HG03045 (cell line): Measurements from ENCODE around the gene HLA-DPA1.
"Not testable (repeated sequence)": the region's sequence is repeated elsewhere in the genome, so short reads cannot be mapped to it uniquely, and the experiment has no call there.

Experiments used
- ATAC-seq: cut with Tn5 transposase; IDR thresholded peaks from one replicate; pipeline ENCODE4 v1.9.1; 2021; ENCODE audit warnings: mild to moderate bottlenecking, moderate library complexity; ENCODE audit not compliant: unreplicated experiment

Gene HLA-DPA1

DNA sequence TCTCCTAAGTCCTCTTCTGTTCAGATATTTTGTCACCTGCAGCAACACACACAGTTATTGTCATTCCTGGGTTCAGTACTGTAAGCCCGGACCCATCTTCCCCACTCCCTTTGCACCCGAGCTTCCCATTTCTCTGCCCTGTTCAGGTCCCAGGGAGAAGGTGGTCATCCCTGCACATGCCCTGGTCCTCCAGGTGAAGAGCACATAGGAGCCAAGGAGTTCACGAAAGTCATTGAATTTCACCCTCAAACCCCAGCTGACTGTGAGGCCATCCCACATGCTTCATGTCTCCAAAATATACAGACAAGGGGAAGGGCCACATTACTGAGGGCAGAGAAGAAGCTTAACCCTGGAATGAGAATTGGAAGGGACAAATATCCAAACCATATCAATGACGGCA lies 8.1 kb downstream of the HLA-DPA1 start:
- ATAC-seq, result no peak

DNA sequence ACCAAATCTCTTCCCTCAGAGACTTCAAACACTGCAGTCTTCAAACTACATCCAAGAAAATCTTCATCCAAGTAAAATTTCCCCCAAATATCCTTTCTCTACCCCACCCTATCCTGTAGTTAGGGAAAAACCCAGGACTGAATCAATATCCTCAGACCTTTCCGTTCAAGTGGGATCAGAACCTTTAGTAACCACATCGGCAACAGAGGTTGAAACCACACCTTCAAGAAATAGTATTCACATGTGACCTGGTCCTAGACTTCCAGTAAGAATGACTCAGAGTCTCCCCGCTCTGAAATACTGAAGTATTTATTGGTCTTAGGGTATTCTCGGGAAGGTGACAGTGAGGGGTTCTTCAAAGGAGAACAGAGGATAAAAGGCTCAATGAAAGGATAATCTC lies 8.7 kb downstream of the HLA-DPA1 start:
- no peak for ATAC-seq

DNA sequence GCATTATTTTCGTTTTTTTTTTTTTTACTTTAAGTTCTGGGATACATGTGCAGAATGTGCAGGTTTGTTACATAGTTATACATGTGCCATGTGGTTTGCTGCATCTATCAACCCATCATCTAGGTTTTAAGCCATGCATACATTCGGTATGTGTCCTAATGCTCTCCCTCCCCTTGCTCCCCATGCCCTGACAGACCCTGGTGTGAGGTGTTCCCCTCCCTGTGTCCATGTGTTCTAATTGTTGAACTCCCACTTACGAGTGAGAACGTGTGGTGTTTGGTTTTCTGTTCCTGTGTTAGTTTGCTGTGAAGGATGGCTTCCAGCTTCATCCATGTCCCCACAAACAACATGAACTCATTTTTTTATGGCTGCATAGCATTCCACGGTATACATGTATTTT lies 10.0 kb downstream of the HLA-DPA1 start:
- ATAC-seq, result not testable (repeated sequence)

DNA sequence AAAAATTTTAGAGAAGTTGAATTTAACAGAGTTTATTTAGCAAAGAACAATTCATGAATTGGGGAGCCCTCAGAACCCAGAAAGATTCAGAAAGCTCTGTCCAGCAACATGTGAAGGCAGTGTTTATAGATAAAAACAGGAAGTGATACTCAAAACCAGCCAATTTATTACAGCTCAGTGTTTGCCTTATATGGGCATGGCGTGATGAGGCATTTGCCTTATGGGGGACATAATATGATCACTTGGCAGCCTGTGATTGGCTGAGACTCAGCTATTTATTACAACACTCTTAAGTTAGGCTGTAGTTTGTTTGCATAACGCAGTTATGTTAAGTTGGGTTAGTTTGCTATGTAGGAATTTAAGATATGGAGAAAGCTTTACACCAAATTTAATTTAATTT lies 11.5 kb downstream of the HLA-DPA1 start:
- ATAC-seq, result no peak

DNA sequence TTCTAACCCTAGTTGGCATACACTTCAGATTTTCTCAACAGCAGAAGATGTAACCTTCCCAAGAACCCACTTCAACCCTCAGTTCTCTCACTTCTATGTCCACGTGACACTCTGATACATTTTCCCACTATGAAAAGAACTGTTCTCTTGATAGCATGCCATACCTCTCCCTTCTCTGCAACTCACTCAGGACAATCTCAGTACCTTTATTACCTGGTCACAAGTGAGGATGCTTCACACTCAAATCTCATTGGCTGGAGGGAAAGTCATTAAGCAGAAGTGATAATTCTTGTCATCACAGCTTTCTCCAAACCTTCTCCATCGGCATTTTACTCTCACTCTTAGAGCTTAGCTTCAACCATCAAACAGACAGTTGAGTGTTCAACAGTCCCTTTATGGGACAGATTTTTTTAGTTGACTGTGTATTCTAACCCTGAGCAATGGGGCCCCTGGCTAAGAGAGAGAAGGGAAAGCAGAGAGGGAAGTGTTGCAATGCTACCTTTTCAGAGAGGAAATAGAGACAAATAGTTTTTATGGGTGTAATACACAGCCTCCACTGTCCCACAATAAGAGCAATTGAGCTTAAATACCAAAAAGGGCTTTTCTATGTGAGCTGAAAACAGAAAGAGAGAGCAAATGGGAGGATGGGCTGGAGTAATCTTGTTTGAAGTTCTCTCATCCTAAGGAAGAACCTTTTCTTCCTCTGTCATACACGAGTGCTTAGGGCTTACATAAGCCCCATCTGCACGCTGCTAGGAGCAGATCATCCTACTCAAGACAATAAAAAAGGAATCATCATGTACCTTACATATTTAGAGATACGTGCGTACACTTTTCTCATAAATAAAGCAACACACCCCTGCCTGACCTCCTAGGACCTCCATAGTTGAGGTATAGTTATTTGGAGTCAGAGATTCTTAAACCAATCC lies 16.0 kb downstream of the HLA-DPA1 start:
- ATAC-seq, result no peak

DNA sequence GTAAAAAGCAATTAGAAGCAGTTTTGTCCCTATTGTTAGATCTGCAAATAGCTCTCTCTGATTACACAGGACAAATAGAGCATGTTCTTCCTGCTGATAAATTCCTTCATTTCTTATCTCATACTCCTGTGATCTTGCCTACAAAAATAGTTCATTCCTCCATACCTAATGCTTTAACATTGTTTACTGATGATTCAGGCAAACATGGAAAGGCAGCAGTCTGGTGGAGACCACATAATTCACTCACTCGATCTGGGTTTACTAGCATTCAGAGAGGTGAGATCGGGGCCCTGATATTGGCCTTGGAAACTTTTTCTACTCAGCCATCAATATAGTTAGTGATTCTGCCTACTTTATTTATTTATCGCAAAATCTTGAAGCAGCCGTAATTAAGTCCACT lies 20.2 kb downstream of the HLA-DPA1 start:
- ATAC-seq, result no peak

DNA sequence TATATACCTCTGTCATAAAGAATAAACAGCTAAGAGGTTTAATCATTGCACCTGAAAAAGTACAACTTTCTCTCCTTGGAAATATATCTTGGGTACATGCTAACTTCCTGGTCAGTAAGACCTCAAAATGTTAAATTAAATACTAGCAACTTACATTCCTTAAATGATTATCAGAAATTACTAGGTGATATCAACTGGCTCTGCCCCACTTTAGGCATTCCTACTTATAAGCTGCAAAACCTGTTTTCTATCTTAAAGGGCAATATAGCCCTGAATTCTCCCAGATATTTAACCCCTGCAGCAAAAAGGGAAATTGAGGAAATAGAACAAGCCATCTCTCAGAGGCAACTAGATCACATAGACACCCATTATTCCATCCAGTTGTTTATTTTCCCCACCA lies 20.8 kb downstream of the HLA-DPA1 start:
- no peak for ATAC-seq

DNA sequence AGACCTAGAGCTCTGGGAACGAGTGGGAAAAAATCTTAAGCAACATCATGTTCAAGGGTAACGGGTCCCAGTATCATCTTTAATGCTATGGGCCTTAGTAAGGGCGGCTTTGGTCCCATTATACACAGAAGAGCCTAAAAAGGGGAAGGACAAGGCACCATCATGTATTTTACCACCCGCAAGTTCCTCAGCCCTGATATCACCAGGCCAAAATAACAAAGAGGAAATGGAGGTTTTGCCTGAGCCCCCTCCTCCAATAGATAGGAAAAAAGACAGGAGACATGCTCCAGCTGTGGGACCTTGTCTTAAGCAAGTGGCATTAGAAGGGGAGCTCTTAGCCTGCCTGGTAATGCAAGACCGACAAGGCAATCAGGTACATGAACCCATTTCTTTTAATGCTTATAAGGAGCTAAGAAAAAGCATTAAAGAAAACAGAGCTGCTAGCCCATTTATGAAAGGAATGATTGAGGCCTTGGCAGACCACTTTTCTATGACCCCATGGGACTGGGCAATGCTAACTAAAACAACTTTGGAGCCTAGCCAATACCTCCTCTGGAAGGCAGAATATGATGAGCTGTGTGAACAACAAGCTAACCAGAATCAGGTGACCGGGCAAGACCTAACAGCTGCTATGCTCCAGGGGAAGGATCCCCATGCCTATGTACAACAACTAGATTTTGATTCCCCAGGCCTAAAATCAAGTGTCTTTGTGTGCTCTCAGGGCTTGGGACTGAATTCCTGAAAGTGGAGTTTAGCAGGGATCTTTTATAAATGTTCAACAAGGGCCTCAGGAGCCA lies 23.2 kb downstream of the HLA-DPA1 start:
- ATAC-seq, result no peak

DNA sequence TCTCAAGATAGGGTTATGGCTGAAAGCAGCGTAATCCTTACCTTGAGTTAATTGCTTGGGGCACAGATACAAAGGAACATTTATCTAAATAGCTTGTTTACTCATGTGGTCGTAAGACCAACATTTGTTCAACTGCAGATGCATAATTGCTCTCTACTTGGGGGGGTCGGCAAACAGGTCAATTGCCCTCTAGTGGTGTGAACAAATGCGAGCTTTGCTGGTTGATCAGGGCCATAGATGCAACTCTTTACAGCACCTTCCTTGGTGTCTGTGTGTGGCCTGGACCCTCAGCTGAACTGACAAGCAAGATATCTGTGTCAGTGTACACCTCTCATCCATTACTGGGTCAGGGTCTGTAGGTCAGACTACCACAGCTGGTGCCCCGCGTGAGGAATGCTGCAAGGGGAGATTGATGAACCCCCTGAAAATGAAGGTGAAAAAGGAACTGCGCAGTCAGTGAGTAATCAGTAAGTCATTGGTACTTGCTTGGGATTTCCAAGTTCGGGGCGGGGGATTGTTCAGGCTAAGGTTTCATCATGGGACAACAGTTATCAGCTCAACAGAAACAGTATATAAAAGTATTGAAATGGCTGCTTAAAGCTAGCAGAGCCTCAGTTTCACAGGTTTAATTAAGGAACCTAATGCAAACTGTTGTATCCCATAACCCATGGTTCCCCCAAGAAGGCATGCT lies 24.0 kb downstream of the HLA-DPA1 start:
- ATAC-seq, result no peak

DNA sequence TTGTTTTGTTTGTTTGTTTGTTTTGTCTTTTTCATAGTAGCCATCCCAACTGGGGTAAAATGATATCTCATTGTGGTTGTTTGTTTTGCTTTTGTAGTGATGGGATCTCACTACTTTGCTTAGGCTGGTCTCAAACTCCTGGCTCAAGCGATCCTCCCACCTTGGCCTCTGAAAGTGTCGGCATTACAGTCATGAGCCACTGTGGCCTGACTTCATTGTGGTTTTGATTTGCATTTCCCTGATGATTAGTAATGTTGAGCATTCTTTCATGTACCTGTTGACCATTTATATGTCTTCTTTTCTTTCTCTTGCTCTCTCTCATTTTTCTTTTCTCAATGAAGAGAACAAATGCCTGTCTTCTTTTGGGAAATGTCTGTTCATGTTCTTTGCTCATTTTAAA lies 33.3 kb downstream of the HLA-DPA1 start:
- ATAC-seq, result no peak

DNA sequence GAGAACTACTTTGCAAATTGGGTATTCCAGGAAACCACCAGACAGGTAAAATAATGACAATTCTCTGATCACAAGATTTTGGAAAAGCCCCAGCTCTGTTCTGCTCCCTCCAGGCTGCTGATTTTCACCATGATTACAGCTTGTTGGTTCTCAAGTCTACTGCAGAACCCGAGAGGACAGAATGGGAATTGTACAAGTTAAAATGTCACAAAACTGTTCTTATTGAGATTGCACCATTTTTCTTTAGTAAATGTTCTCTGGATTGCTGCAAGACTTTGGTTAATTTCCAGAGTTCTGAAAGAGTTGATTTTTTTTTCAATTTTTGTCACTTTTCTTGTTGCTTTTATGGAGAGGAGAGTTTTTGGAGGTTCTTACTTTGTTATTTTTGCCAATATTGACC lies 36.9 kb downstream of the HLA-DPA1 start:
- ATAC-seq, result no peak

DNA sequence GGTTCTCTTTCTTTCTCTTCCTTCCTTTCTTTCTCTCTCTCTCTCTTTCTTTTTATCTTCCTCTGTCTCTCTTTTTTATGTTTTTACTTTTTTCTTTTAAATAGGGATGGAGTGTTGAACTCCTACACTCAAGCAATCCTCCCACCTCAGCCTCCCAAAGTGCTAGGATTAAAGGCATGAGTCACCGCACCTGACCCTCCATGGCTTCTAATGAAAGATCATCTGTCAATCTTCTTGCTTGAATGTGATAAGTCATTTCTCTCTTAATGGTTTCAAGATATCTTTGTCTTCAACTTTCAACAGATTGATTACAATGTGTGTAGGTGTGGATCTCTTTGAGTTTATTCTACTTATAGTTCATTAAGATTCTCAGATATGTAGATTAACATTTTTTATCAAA lies 38.9 kb downstream of the HLA-DPA1 start:
- no peak for ATAC-seq

DNA sequence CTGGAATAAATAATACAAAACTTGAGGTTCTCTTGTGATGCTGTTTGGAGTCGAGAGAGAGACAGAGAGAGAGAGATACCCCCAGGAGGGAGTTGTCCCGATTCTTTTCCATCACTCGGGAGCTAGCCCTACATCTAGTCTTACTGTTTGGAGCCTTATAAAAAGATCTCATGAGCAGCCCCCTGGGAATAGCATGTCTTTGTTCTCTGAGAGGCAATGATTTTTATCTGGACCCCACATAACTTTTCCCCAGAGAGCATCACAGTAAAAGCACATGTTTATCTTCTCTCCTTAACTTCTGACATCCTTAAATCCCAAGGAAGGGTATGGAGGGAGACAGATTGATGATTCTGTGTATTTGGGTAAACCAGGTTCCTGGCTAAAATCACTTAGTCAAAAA lies 43.2 kb downstream of the HLA-DPA1 start:
- no peak for ATAC-seq

DNA sequence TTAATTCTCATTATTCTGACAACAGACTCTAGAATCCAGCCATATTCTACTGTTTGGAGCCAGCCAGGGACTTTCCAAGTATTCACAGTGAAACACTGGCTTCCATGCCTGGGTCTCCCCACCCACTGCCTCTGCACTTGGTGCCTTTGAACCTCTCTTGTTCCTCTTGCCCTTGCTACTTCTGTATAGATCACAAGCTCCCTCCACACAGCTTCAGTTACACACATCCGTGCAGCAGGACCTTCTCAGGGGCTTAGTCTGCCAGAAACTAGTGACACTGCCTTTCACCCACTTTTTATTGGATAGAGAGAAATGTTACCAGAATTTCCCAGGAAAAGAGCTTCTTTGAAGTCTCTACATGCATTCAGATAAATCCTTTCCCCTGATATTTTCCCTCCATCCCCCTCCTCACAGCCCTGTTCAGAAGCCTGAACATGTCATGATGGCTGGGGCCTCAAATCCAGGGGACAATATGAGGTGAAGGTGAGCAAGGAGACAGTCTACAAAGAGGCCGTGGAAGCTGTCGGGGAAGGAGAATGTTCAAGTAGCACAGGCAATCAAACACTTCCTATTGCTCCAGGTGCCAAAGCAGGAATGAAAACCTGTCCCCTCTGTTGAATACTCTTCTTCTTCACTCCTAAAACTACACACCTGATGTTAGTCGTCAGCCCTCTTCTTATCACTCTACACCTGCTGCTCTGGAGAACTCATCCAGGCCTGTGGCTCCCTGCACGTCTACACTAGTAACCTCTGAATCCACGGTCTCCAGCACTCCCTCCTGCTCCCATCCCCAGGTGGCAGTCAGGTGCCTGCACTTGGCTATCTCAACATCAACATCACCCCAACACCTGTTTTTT lies 43.9 kb downstream of the HLA-DPA1 start:
- ATAC-seq, result peak; percentile 79

DNA sequence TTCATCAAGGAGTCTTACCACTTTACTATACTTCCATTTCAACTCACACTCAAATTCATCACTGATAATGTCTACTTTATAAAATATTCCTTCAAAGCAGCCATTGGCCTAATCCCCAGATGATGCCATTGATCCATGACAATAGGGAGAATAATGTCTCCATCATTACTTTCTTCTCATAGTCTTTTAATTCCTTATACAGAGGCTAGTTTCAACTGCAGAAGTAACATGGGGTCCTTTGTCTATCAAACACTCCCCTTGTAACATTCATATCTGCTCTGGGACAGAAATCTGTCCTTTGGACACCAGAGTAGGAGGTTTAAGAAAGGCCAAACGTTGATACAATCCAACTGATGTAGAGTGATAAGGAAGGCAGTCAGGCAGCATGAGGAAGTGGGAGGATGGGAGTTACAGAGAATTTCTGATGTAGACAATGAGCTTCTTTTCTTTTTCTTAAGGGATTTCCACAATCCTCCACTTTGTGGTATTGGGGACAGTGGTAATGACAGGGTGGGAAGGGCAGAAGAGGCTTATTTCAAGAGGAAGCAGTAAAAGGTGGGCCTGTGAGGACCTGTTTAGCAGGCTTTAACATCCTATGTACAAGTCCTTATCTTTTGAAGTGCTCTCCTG lies 45.1 kb downstream of the HLA-DPA1 start:
- no peak for ATAC-seq

DNA sequence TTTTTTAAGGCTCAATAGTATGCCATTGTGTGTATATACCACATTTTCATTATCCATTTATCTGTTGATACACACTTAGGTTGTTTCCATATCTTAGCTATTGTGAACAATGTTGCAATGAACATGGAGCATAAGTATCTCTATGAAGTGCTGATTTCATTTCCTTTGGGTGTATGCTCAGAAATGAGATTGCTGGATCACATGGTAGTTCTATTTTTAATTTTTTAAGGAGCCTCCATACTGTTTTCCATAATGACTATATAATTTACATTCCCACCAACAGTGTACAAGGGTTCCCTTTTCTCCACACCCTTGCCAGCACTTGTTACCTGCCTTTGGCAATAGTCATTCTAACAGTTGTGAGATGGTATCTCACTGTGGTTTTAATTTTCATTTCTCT lies 48.9 kb downstream of the HLA-DPA1 start:
- no peak for ATAC-seq

DNA sequence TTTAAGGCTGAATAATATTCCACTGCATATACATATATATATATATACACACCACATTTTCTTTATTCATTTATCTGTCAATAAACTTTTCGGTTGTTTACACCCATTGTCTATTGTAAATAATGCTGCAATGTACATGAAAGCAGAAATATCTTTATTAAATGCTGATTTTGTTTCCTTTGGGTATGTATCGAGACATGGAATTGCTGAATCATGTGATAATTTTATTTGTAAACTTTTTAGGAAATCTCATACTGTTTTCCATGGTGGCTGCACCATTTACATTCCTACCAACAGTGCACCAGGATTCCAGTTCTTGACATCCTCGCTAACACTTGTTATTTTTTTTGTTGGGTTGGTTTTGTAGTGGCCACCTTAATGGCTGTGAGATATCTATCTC lies 49.9 kb downstream of the HLA-DPA1 start:
- no peak for ATAC-seq

DNA sequence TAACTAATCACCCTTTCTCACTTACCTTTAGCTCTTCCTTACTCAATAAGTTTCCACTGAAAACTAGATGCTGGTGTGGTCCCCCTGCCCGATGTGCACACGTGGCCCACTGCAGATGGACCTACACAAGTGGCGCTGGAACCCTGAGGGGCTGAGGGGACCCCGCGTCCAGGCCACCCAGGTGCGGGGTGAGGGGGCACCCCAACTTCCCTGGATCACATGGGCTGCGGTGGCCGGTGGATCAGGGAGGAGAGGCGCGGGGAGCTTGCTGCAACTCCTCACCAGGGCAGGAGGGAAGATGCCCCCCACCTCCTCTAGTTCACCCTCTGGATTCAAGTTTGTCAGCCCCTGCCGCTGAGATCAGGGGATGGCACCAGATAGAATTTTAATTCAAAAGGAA lies 51.5 kb downstream of the HLA-DPA1 start:
- ATAC-seq, result no peak

DNA sequence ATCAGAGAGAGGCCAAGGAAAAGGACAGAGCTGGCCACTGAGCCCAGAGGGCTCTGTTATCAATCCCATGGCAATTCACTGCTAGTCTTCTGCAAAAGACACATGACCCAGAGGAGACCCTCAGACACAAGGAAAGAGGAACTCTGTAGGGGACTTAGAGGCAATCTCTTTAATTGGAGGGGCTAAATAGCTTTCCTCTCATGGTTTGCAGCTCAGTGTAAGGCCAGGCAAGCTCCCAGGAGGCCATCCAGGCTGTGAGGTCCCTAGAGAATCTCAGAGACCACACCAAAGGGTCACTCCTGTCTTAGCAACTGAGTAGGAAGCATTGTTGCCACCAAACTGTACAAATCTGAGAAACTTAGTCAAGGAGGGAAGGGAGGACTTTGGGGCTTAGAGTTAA lies 54.1 kb downstream of the HLA-DPA1 start:
- ATAC-seq, result no peak

DNA sequence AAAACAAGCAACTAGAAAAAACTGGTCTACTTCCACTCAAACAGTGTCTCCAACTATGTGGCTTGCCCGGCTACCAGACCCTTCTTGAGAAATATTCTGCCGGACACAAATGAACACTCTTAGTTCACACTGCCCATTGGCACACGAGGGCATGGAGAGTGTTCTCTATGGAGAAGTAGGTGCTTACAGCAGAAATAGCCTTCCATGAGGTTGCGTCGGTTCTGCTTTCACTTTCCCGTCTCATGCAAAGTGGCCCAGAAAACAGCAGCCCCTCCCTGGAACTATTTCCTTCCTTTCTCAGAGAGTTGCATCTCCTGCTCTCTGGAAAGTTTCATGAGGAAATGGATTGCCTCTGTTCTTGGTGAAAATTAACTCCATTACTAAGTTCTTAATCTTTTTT lies 54.5 kb downstream of the HLA-DPA1 start:
- peak; percentile 70 for ATAC-seq
